Vagina (tissue), 2 donors: Measurements from ENCODE around the gene GRM4.

ENCODE experiments used
- POLR2A ChIP-seq, 2 donors: fragments of 450-650 bp; IDR thresholded peaks; one replicate each; pipeline ENCODE4 v1.6.1; 2017; ENCODE audit warnings: antibody characterized with exemption in 2 of 2, mild to moderate bottlenecking in 2 of 2, moderate library complexity in 2 of 2
- POLR2AphosphoS5 ChIP-seq, 2 donors: sonication (generic); formaldehyde crosslinking; IDR thresholded peaks; one replicate each; pipeline ENCODE4 v1.9.0; 2017; ENCODE audit warnings: antibody characterized with exemption in 2 of 2, mild to moderate bottlenecking in 2 of 2, low read depth in 1 of 2; ENCODE audit not compliant: insufficient read depth in 1 of 2
- TF ChIP-seq, protein P1 (sequence below), 3 experiments: fragments of 450-650 bp in 2 of 3; fragments of 200-600 bp in 1 of 3; sonication (generic) in 1 of 3; IDR thresholded peaks; one replicate each; pipeline ENCODE4 v1.5.1; 2017 to 2019; ENCODE audit warnings: antibody characterized with exemption in 3 of 3, mild to moderate bottlenecking in 2 of 3, moderate library complexity in 2 of 3

- TF ChIP-seq, protein P1, sequence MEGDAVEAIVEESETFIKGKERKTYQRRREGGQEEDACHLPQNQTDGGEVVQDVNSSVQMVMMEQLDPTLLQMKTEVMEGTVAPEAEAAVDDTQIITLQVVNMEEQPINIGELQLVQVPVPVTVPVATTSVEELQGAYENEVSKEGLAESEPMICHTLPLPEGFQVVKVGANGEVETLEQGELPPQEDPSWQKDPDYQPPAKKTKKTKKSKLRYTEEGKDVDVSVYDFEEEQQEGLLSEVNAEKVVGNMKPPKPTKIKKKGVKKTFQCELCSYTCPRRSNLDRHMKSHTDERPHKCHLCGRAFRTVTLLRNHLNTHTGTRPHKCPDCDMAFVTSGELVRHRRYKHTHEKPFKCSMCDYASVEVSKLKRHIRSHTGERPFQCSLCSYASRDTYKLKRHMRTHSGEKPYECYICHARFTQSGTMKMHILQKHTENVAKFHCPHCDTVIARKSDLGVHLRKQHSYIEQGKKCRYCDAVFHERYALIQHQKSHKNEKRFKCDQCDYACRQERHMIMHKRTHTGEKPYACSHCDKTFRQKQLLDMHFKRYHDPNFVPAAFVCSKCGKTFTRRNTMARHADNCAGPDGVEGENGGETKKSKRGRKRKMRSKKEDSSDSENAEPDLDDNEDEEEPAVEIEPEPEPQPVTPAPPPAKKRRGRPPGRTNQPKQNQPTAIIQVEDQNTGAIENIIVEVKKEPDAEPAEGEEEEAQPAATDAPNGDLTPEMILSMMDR (IDR thresholded peaks at IDR 0.05), result no peak
- TF ChIP-seq POLR2A (IDR thresholded peaks at IDR 0.05), result no peak
- TF ChIP-seq POLR2AphosphoS5 (IDR thresholded peaks at IDR 0.05; ENCODE audit: insufficient read depth in 1 of 2, low read depth in 1 of 2), result no peak
Measured at GRCh38 chr6:34125939-34126338, 19.9 kb downstream of the GRM4 start.
